Memory B cell (primary cell): ENCODE measurements around the gene EPHA6.
"Not testable (repeated sequence)": the region's sequence is repeated elsewhere in the genome, so short reads cannot be mapped to it uniquely, and the experiment has no call there.

Experiments used
- ATAC-seq: fragments of 150-1000 bp; cut with Tn5 transposase; 2 replicates; pipeline ENCODE4 v1.10.0; 2021; ENCODE audit warnings: low read depth, mild to moderate bottlenecking, moderate library complexity
- DNase-seq, 2 donors: peaks; one replicate each; pipeline ENCODE4 v3.0.0; 2022; ENCODE audit warnings: low spot score in 2 of 2
- H3K27ac Mint-ChIP-seq: one replicate; pipeline ENCODE4 v1.8.0; 2022; ENCODE audit warnings: mild to moderate bottlenecking, moderate library complexity, mixed read lengths
- H3K27me3 Mint-ChIP-seq: one replicate; pipeline ENCODE4 v1.8.0; 2022; ENCODE audit warnings: mixed read lengths
- H3K36me3 Mint-ChIP-seq: one replicate; pipeline ENCODE4 v1.8.0; 2022; ENCODE audit warnings: mild to moderate bottlenecking, mixed read lengths
- H3K4me1 Mint-ChIP-seq: one replicate; pipeline ENCODE4 v1.8.0; 2022; ENCODE audit warnings: mixed read lengths
- H3K4me3 Mint-ChIP-seq: one replicate; pipeline ENCODE4 v1.8.0; 2022; ENCODE audit warnings: mild to moderate bottlenecking, moderate library complexity, mixed read lengths
- H3K9me3 Mint-ChIP-seq: one replicate; pipeline ENCODE4 v1.8.0; 2022; ENCODE audit warnings: mixed read lengths

Gene EPHA6

DNA sequence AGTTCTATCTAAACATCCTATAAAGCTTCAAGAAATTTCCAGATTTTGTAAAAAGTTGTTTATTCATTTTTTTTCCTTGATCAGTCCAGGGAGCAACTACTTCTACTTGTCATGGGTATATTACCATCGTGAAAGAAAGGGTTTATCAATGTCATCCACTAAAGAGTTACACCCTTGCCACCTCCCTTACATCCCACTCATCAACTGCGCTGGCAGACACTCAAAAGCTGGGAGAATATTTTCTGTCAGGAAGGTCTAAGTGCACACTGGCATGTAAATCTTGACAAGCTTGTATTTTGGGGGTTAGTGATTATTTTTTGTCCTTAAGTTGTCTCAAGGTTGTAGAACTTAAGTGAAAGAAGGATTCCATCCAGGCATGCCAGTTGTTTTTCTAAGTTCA lies 761.8 kb downstream of the EPHA6 start:
- Mint-ChIP-seq H3K9me3 (peaks cover 1% of the 10 kb centered on the region), H3K27ac (no peak overlapping the region), H3K4me1 (no peaks in the 10 kb centered on the region), H3K4me3 (no peak overlapping the region), H3K36me3 (no peaks in the 10 kb centered on the region), H3K27me3 (no peaks in the 10 kb centered on the region)
- DNase-seq (no peak), ATAC-seq (no peak)

DNA sequence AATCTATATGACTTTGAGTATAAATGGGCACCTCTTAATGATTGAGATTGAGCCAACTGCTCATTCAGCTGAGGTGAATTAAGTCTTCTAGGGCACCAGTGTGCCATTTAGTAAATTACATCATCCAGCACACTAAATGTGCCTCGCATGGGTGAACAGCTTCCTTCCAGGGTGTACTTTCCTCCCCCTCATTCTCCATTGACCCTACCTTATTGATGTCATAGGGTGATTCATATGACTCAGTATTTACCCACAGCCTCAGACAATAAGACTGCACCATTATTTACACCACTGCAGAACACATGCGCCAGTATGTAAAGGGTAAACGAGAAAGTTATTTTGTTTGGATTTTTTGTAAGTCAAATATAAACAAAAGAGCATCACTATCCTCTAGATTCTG lies 765.0 kb downstream of the EPHA6 start:
- no peaks in the 10 kb centered on the region for H3K4me1 Mint-ChIP-seq
- DNase-seq (no peak), ATAC-seq (no peak)
- no peaks in the 10 kb centered on the region for H3K36me3 Mint-ChIP-seq
- H3K9me3 Mint-ChIP-seq, result peaks cover 1% of the 10 kb centered on the region
- no peak overlapping the region for H3K27ac Mint-ChIP-seq
- H3K4me3 Mint-ChIP-seq, result no peak overlapping the region
- H3K27me3 Mint-ChIP-seq, result no peaks in the 10 kb centered on the region

DNA sequence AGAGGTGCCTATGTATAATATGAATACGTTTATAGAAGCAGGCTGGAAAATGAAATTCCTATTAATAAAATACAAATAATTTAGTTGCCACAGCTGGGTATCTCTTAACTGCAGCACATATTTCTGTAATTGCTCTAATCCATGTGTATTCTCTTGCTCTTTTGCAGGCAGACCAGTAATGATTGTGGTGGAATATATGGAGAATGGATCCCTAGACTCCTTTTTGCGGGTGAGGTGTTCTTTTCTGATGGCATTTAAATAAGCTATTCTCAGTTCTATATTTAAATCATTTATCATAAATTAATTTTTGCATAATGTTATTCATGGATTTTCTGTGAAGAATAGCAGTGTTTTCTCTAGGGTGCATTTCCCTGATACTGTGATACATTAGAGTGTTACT lies 796.2 kb downstream of the EPHA6 start:
- Mint-ChIP-seq H3K27ac (no peak overlapping the region), H3K9me3 (peaks cover 4% of the 10 kb centered on the region), H3K4me3 (no peak overlapping the region), H3K4me1 (no peaks in the 10 kb centered on the region), H3K27me3 (peaks cover 2% of the 10 kb centered on the region), H3K36me3 (no peaks in the 10 kb centered on the region)
- DNase-seq (no peak), ATAC-seq (no peak)

DNA sequence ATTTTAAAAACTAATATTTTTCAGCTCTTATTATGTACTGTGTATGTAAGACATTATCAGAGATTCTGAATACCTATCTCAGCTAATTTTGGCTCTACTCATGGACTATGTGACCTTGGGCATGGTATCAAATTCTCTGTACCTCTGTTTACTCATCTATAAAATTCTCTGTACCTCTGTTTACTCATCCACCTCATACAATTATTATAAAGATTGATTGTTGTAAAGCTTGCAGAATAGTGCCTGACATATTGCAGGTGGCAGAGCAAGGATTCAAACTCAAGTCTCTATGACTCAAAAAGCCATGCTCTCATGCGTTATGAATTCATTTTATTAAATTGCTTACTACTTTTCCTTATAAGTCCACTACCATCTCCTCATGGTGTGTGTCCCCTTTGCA lies 798.2 kb downstream of the EPHA6 start:
- Mint-ChIP-seq H3K27me3 (peaks cover 2% of the 10 kb centered on the region), H3K36me3 (no peaks in the 10 kb centered on the region), H3K4me3 (no peak overlapping the region), H3K4me1 (no peaks in the 10 kb centered on the region), H3K9me3 (peaks cover 4% of the 10 kb centered on the region), H3K27ac (no peak overlapping the region)
- ATAC-seq, result no peak
- DNase-seq, result no peak

DNA sequence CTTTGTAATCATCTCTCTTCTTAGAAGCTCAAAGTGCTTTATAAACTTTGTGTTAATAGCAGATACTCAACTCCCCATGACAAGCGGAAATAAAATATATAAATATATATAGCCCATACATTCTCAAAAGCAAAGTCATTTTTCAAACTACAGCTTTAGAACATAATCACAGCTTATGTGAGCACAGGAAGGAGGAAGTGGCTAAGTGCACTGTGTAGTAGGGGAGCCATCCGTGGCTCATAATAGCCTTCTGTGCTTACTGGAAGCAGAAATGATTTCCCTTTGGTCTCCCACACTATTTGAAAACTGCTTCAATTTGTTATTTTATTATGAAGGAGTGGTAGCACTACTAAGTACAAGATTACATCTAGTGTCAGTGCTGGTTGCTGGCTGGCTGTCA lies 798.7 kb downstream of the EPHA6 start:
- no peaks in the 10 kb centered on the region for H3K36me3 Mint-ChIP-seq
- H3K4me3 Mint-ChIP-seq, result no peak overlapping the region
- peaks cover 2% of the 10 kb centered on the region for H3K27me3 Mint-ChIP-seq
- peaks cover 8% of the 10 kb centered on the region for H3K9me3 Mint-ChIP-seq
- H3K27ac Mint-ChIP-seq, result no peak overlapping the region
- ATAC-seq (no peak), DNase-seq (no peak)
- no peaks in the 10 kb centered on the region for H3K4me1 Mint-ChIP-seq

DNA sequence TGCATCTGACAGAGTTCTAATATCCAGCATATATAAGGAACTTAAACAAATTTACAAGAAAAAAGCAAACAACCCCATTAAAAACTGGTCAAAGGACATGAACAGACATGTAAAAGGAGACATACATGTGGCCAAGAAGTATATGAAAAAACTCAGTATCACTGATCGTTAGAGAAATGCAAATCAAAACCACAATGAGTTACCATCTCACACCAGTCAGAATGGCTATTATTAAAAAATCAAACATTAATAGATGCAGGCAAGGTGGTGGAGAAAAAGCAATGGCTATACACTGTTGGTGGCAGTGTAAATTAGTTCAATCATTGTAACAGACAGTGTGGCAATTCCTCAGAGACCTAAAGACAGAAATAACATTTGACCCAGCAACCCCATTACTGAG lies 806.1 kb downstream of the EPHA6 start:
- not testable (repeated sequence) for H3K9me3 Mint-ChIP-seq, H3K27ac Mint-ChIP-seq, H3K36me3 Mint-ChIP-seq, DNase-seq, H3K27me3 Mint-ChIP-seq, ATAC-seq, H3K4me3 Mint-ChIP-seq, H3K4me1 Mint-ChIP-seq

DNA sequence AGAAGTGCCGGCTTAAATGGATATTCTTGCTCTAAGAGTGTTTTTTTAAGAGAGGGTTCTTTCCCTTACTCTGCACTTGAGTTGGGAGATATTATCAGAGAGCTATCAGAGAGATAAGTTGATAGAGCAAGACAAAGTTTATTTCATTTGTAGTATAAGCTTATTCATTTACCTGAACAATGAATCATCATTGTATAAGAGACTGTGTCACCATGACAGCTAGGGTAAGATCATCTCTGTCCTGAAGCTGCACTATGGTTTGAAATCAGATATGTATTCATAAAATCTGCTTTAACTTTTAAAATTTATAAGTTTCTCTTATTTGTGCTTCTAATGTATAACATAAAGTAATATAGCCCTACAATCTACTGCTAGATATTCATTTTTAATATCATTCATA lies 822.1 kb downstream of the EPHA6 start:
- no peak for DNase-seq
- H3K36me3 Mint-ChIP-seq, result no peaks in the 10 kb centered on the region
- H3K4me3 Mint-ChIP-seq, result no peak overlapping the region
- ATAC-seq, result no peak
- H3K4me1 Mint-ChIP-seq, result no peaks in the 10 kb centered on the region
- H3K9me3 Mint-ChIP-seq, result peaks cover 2% of the 10 kb centered on the region
- no peak overlapping the region for H3K27ac Mint-ChIP-seq
- peaks cover 2% of the 10 kb centered on the region for H3K27me3 Mint-ChIP-seq

DNA sequence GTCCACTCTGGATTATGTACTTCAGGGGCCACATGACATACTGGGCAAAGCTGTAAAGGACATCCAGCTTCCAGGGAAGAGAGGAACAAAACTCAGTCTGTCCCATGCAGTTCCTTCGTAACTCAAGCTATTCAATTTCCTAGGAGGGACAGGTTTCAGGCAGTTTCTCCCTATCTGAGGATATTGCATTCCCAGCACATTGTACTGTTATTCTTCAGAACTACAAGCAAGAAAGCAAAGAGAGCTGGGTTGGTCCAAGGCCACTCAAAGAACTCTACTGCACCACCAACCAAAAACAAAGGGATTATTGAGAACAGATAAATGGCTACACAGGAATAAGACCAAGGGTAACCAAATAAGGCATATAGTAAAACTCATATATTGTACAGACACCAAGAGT lies 832.5 kb downstream of the EPHA6 start:
- ATAC-seq (no peak), DNase-seq (no peak)
- no peak overlapping the region for H3K27ac Mint-ChIP-seq
- no peaks in the 10 kb centered on the region for H3K27me3 Mint-ChIP-seq
- H3K4me1 Mint-ChIP-seq, result no peaks in the 10 kb centered on the region
- no peak overlapping the region for H3K4me3 Mint-ChIP-seq
- no peaks in the 10 kb centered on the region for H3K36me3 Mint-ChIP-seq
- H3K9me3 Mint-ChIP-seq, result peaks cover 2% of the 10 kb centered on the region

DNA sequence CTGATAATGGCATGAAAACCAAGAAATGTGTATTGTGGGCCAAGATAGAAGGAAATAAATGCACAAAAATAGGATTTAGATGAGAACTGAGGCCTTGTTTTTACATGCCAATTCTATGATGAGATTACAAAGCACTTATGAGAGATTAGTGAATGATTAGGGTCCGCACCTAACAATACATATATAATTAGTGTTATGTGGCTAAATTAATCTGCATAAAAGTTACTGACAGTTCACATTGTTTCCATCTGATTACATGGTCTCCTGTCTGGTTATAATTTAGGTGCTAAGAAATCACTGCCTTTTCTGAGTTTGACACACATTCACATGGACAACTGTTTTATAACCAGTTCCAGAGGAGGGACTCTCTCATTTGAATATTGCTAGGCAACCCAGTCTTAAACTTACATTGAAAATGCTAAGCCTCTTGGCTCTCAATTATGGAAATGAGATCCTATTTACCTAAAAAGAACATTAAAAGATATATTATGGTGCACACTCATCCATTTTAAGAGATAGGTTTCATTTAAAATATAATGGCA lies 833.1 kb downstream of the EPHA6 start:
- no peaks in the 10 kb centered on the region for H3K4me1 Mint-ChIP-seq
- peaks cover 3% of the 10 kb centered on the region for H3K9me3 Mint-ChIP-seq
- H3K36me3 Mint-ChIP-seq, result no peaks in the 10 kb centered on the region
- DNase-seq (no peak), ATAC-seq (no peak)
- H3K27me3 Mint-ChIP-seq, result no peaks in the 10 kb centered on the region
- no peak overlapping the region for H3K27ac Mint-ChIP-seq
- H3K4me3 Mint-ChIP-seq, result no peak overlapping the region

DNA sequence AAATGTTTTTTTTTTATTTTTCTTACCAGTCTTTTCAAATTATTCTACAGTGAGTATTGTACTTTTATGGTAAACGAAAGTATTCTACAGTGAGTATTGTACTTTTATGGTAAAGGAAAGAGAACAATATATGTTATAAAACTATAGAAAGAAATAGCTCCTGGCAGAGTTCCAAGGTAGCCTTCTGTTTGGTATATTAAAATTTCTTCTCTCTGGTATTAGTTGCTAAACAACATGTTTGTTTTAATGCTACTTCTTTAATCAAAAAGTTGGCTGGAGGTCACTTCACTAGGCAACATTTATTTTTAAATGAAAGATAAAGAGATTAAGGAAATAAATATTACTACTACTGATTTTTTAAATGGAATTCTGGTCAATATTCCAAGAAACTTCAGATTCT lies 841.6 kb downstream of the EPHA6 start:
- no peaks in the 10 kb centered on the region for H3K4me1 Mint-ChIP-seq
- DNase-seq (no peak), ATAC-seq (no peak)
- no peaks in the 10 kb centered on the region for H3K36me3 Mint-ChIP-seq
- H3K27me3 Mint-ChIP-seq, result no peaks in the 10 kb centered on the region
- H3K27ac Mint-ChIP-seq, result no peak overlapping the region
- peaks cover 2% of the 10 kb centered on the region for H3K9me3 Mint-ChIP-seq
- no peak overlapping the region for H3K4me3 Mint-ChIP-seq

DNA sequence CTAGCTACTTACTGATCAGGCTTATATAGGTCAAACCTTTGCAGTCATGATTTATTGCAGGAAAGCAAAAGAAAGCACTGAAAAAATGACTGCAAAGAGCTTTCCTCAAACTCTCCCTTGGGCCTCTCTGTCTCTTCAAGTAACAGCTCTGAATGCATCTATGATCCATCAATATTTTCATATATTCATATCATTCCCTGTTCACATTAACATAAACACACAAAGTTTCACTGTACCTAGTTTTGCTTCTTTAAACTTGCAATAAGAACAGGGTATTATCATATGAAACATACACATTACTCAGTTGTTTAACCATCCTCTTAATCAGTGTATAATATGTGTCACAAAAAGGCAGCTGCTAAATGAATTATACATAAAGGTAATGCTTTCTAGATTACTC lies 842.2 kb downstream of the EPHA6 start:
- H3K4me1 Mint-ChIP-seq, result no peaks in the 10 kb centered on the region
- ATAC-seq (no peak), DNase-seq (no peak)
- H3K27me3 Mint-ChIP-seq, result no peaks in the 10 kb centered on the region
- H3K27ac Mint-ChIP-seq, result no peak overlapping the region
- no peaks in the 10 kb centered on the region for H3K36me3 Mint-ChIP-seq
- no peak overlapping the region for H3K4me3 Mint-ChIP-seq
- peaks cover 2% of the 10 kb centered on the region for H3K9me3 Mint-ChIP-seq

DNA sequence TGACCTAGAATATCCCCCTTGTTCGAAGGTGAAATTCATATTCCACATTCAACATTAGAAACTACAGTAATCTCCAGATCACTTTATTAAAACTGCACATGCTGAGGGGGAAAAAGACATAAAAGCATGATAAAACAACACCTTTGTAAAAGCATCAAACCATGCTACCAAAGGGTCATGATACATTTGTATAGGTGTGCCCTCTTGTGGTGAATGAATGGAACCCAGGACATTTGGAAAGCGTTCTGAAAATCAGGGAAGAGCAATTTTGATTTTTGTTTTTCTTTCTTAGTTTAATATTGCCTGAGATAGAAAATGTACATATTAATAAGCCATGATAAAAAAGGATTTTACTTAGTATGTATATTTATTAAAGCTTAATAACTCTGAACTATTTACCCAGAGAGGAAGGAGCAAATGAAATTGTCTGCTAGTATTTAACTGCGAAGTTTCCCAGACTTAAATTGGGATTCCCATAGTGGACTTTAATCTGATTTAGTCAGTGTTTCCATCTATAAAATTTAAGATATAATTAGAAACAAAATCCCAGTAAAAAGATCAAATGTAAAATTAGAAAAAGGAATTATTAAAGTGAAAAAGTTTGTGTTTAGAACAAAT lies 844.4 kb downstream of the EPHA6 start:
- H3K36me3 Mint-ChIP-seq, result no peaks in the 10 kb centered on the region
- no peak overlapping the region for H3K27ac Mint-ChIP-seq
- H3K4me1 Mint-ChIP-seq, result no peaks in the 10 kb centered on the region
- DNase-seq (no peak), ATAC-seq (no peak)
- no peaks in the 10 kb centered on the region for H3K27me3 Mint-ChIP-seq
- no peaks in the 10 kb centered on the region for H3K9me3 Mint-ChIP-seq
- H3K4me3 Mint-ChIP-seq, result no peak overlapping the region

DNA sequence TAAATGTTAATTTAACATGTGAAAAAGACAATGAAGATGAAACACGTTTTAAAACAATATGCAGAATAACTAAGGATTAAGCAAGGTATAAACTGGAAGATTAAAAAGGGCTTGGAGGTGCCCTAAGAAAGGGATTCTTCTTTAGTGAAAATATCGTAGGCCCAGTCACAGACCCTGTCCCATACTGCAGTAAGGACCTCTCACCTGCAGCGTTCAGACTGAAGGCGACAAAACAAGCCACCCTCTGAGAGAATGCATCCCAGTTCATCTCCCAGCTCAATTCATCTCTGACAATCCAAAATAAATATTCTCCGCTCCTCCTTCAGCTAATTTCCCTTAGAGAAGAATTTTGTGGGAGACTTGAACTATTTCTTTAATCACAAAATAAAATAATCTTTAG lies 847.9 kb downstream of the EPHA6 start:
- Mint-ChIP-seq H3K27ac (no peak overlapping the region), H3K4me1 (no peaks in the 10 kb centered on the region), H3K36me3 (no peaks in the 10 kb centered on the region), H3K4me3 (no peak overlapping the region), H3K27me3 (no peaks in the 10 kb centered on the region), H3K9me3 (no peaks in the 10 kb centered on the region)
- ATAC-seq, result no peak
- DNase-seq, result no peak

DNA sequence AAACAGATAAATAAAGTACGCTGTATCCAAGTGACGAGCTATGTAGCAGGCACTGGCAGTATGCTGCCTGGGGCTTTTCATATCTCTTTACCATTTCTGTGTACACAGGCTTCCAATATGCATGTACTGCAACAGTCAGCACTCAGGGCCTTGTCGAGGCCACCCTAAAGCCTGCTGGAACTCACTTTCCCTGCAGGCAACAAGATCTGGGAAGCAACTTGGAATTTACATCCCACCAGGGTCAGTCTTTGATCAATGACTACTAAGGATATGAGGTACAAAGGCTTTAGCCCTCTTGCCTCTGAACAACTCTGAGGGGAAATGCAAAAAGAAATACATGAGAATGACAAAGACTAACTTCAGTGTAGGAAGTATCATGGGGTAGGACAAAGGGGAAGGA lies 848.4 kb downstream of the EPHA6 start:
- H3K9me3 Mint-ChIP-seq, result no peaks in the 10 kb centered on the region
- no peak overlapping the region for H3K27ac Mint-ChIP-seq
- no peak for ATAC-seq

DNA sequence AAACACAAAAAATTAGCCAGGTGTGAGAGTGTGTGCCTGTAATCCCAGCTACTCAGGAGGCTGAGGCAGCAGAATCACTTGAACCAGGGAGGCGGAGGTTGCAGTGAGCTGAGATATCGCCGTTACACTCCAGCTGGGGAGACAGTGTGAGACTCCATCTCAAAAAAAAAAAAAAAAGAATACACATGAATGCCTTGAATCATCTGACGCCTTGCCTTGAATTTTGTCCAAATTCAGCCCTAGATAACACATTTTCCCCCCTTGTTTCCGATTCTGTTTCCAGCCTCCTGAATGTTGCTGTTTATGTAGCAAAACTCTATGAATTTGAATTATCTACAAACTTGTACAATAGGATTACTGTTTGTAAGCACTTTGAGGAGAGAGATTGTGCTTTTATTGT lies 851.5 kb downstream of the EPHA6 start:
- ATAC-seq (no peak), DNase-seq (no peak)
- no peaks in the 10 kb centered on the region for H3K4me1 Mint-ChIP-seq
- no peaks in the 10 kb centered on the region for H3K27me3 Mint-ChIP-seq
- no peak overlapping the region for H3K27ac Mint-ChIP-seq
- H3K4me3 Mint-ChIP-seq, result no peak overlapping the region
- H3K9me3 Mint-ChIP-seq, result no peaks in the 10 kb centered on the region
- no peaks in the 10 kb centered on the region for H3K36me3 Mint-ChIP-seq

More for the DNA sequence above, 848.4 kb downstream of the EPHA6 start:
- no peaks in the 10 kb centered on the region for H3K27me3 Mint-ChIP-seq
- H3K36me3 Mint-ChIP-seq, result no peaks in the 10 kb centered on the region
- no peak overlapping the region for H3K4me3 Mint-ChIP-seq
- no peaks in the 10 kb centered on the region for H3K4me1 Mint-ChIP-seq
- DNase-seq, result no peak
